NAMALWA (cell line): ENCODE results near the gene FAR2.
A peak's percentile ranks its signal among the peaks of the same experiment; 100 is the strongest.
"Not testable (repeated sequence)": the region's sequence is repeated elsewhere in the genome, so short reads cannot be mapped to it uniquely, and the experiment has no call there.

ENCODE experiments used
- DNase-seq: peaks from one replicate; pipeline ENCODE4 v3.0.0-alpha.2; 2015; ENCODE audit warnings: low spot score

The FAR2 gene

DNA sequence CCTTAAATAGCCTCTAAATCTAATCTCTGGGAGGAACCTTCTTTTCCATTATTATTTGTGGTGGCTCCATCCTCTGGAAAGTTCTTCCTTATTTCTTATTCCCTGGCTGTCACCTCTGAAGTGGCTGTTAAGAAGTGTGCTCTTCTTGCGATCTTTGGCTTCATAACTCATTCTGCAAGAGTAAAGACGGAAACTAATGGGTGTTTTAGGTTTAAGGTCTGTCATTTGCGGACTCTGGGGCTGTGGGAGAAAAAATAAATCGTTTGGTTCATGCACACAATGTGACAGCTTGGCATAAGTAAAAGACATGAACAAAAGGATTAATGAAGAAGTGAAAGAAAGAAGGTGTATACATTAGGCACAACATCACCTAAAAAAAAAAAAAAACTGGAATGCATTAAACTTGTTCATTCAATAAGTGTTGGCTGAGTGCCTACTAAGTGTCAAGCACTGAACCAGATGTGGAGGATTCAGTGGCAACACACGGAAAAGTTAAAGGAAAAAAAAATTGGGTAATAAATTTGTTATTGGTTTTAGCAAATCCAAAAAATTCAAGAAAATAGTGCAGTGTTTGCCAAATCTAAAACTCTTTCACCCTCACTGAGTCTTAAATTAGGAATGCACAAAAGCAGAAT, 132.4 kb downstream of the FAR2 start:
- no peak for DNase-seq

DNA sequence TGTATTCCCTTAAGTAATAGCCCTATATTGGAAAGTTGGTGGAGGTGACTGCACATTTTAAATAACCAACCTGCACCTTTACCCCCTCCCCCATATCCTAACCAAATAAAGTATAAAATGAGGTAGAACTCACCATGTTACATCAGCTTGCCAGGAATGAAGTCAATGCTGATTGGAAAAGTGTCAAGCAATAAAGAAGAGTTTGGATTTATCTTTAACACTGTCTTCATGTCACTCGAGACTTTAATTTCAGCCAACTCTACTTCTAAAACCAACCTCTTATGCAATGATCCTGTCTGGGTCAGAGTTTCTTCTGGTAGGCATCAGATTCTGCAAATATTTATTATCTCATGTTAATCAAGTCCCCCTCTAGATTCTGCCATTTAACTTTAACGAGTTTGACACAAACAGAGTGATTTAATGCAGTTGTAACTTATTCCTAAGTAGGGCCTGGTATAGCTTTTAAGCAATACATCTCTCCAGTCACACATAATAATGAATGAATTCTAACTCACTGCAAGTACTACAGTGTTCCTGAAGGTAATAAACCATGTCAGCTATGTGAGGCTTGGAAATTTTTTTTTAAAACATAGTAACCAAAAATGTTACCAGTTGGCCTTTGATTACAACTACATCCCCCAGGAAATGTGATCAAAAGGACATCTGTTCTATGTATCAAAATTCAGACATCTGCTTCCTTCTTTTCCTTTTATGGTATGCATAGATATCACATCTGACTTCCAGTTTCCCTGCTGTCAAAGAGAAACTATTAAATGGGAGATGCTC, 133.1 kb downstream of the FAR2 start:
- DNase-seq, result no peak

DNA sequence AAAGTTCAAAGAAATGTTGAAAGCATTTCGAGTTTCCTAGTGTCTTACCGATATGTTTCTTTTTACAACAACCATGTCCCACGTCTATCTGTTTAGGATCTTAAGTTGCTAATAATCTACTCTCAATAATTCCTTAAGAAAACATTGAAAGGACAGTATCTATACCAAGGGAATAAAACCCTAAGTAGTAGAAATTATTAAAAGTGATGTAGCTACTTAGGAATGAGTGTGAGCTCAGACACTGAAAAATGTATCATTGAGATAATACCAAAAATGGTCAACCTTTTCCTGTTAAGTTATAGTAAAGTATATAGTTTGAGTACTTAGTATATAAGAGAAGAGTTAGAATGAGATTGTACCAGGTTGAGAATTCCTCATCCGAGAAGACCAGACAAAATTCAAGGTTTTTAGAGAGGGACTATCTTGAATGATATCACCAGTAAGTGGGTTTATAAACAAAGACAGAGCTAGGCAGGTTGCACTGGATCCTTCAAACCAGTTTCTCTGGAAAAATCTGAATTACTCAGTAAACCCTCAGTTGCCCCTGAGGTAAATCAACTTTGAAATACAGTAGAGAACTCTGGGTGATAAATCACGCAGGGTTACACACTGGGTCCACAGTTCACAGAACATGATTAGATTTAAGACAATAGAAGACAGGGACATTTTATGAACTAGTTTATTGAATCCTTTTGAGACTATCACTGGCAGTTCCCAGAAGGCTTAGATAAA, 135.1 kb downstream of the FAR2 start:
- DNase-seq, result no peak

DNA sequence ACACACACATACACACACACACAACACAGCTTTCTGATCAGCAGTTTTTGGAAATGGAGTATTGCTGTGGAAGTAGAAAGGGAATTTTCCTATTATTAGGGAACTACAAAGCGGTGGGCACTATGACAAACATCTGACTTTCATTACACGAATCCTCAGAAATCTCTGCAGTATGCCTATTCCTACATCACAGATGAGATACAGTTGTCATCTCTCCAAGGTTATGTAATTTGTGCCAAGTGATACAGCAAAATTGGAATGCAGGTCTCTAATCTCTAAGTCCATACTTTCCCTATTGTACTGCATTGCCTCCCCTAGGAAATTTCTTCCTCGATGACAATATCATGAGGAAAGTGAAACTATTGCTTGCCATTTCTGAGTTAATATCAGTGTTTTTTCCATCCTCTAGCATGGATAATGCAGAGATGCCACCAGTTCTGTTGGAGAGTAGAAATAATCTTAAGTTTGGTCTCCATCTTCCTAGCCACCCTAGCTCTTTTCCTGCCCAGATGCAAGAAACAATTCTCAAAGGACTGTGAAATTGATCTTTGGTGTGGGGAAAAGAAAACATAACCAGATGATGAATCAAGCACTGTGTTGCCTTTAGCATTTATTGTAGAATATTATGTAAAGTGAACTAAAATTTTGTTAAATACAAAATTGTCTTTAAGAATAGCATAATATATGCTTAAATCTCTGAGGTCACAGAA, 137.2 kb downstream of the FAR2 start:
- no peak for DNase-seq

DNA sequence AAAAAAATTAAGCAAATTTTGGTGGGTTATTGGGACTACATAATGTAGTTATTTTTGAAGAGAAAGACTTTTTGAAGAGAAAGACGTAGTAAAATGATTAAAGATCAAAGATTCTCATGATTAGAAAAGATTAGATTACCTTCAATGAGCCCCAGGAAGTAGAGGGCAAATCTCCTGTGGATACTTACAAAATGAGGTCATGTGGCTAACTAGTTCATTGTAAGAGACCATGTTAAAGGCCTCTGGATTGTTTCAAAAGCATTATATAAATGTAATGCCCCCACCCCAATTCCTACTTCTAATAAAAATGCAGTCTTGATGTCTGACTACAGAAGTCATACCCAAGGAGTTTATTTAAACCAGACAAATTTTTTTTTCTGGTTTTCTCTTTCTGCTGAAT, 138.5 kb downstream of the FAR2 start:
- no peak for DNase-seq

DNA sequence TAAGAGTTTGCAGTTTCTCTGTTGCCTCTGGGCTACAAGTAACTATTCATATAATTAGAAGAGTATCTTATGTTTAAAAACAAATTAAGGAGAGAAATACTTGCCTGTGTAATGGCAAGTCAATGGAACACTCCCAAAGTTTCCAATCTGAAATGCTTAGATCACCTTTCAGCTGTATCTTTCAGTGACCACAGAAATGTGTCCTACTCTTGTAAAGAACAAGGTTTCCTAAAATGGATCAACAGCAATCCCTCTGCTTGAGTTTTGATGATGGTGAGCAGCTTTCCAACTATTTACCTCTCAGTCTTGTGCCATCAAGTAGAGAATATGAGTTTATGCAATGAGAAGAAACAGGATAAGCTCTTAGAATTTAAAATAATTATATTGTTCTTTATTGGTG, 139.0 kb downstream of the FAR2 start:
- no peak for DNase-seq

DNA sequence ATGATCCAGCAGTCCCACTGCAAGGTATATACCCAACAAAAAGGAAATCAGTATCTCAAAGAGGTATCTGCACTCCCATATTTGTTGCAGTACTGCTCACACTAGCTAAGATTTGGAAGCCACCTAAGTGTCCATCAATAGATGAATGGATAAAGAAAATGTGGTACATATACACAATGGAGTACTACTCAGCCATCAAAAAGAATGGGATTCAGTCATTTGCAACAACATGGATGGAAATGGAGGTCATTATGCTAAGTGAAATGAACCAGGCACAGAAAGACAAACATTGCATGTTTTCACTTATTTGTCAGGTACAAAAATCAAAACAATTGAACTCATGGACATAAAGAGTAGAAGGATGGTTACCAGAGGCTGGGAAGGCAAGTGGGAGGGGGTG, 141.4 kb downstream of the FAR2 start:
- DNase-seq, result not testable (repeated sequence)

DNA sequence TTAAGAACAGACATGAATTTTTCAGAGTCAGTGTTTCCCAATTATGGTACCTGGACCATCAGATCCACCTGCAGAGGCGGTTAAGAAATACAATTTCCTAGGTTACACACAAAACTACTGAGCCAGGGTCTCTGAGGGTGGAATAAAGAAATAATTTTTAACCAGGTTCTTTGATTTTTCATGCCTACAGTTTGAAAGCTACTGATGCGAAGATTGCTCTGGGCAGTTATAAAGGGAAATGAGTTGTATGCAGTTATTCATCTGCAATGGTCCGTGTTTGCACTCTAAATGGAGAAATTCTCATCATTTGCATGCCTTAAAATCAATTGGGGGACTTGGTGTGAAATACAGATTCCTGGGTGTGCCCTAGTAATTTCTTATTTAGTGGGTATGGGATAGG, 142.1 kb downstream of the FAR2 start:
- DNase-seq, result no peak

DNA sequence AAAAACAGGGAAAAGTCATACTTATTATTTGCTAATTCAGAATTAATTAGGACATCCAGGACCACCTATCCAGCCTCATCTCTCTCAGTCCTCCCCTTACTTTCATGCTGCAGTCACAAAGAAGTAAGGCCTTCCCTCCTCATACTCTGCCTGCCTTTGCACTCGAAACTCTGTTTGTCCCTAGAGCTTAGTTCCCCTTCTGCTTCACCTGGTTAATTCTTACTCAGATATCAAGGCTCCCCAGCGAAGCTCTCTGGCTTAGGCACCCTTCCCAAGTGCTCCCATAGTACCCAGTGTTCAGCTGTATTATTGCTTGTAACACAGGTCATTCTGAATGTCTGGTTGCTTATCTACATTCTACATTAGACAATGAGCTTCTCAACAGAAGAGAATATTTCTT, 150.6 kb downstream of the FAR2 start:
- DNase-seq, result no peak

DNA sequence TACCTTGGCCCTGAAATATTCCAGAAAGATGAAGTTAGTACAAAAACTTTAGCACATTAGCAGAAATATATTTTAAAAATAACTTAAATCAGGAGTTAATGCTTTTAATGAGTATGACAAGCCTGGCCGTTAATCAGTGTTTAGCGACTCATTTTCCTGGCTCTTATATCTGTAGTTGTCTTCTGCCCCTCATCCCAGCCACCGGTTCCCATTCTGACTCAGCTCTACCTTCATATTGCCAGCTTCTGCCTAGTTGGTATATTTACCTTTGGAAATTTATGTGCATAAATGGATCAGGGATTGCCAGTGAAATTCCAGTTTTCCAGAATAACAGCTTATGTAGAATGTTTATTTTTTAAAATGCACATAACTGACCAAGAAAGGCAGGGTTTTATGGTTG, 152.0 kb downstream of the FAR2 start:
- no peak for DNase-seq

DNA sequence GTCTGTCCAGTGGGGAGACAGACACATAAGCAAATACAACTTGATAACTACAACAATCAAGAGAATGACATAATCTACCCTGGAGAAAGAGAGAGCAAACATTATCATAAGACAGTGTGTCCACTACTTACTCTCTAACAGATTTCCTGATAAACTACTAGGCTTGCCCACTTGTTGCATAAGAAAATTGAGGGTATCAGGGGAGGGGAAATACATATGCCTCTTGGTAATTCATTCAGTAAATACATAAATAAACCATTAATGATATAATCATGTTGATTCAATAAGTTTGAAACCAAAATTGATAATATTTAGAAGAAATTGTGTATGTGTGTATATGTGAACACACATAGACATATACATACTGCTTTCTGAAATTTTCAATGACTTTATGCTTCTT, 155.3 kb downstream of the FAR2 start:
- DNase-seq, result no peak

DNA sequence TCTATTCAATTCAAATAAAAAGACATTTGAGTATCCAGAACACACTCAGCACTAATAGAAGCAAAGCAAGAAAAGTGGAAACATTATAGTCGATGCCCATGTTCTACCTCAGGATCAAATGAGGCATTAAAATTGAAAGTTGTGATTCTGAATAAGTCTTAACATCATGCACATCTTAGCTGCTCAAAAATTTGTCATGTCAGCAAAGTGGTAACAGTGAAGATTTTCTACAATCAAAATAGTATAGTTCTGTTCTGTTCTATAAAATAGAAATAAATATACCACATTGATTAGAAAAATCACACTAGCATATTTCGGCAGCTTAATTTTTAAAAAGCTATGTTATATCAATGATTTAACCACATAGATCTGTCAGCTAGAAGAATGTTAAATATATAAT, 157.2 kb downstream of the FAR2 start:
- no peak for DNase-seq

DNA sequence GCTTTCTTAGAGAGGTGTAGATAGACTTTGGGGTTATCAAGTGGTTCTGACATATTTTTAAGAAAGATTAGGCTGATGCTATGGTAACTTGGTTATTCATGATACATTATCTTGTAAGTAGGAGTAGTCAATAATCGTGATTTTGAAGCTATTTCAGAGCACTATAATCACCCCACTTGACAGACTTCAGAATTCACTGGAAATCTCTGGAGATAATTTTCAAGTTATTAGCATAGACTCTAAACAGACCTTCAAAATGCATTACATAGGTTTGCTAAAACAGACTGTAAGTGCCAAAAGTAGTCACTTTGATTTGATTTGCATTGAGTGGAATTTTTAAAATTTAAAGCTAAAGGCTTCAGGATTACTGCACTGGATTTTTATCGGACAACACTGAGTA, 157.6 kb downstream of the FAR2 start:
- DNase-seq, result no peak

DNA sequence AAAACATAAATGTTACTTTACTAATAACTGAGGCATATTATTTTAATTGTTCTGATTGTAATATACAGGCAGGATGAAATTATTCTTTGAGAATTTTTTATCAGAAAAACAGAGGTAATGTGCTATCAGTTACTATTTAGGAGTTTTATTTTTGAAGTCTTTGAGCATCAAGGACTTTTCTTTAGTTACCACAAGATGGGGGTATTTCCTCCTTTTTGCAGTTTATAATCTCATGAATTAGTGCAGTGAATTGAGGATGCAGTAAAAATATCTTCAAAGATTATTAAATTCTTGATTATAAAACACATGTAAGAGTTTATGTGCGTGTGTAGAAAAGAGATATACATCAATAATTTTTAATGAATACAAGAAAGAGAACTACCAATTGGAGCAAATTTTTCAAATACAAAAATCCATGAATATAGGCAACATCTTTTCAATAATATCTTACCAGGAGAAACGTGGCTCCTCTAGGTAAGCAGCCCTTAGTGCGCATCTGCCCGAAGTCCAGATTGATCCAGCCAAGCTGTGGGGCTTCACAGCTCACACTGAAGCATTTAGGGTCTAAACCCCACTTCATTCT, 160.3 kb downstream of the FAR2 start:
- peak; percentile 48 for DNase-seq

DNA sequence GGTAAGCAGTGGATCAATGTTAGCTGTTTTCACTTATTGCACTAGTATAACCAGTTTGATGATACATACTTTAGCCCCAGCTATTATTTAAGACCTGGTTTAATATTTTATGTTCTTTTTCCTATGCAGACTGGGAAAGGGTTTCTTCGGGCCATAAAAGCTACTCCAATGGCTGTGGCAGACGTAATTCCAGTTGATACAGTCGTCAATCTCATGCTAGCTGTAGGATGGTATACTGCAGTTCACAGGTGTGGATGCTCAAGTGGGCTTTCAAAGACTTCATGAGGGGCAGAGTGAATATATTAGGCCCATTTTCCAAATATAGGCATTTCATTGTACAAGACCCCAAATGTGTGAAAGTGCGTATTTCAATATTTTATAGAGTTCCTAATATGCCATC, 161.8 kb downstream of the FAR2 start:
- DNase-seq, result no peak

DNA sequence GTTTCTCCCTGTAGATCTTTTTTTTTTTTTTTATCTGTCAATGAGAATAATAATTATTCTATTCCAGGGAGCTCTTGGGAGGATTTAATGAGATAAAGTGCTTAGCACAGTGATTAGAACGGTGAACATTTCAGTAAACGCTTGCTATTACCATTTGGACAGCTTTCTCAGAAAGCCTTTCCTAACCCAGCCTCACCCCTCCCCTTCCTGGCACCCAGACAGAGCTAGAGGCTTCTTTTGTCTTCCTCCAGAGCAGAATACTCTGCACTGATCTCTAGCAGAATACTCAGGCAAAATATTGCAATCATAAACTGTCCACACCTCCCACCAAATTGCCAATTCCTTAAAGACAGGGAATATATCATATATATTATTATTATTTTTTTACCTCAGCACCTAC, 165.3 kb downstream of the FAR2 start:
- no peak for DNase-seq

DNA sequence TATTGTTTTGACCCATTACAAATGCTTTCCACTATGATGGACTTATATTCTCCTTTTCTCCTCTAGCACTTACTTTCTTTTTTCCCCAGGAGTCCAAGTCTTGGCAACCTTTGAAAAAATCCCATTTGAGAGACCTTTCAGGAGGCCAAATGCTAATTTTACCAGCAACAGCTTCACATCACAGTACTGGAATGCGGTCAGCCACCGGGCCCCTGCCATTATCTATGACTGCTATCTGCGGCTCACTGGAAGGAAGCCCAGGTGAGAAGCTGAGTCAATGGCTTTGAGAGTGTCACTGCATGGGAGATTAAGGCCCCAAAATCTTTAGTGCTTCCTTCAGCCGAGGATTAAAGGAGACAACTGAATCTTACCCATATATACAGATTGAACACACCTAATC, 167.7 kb downstream of the FAR2 start:
- DNase-seq, result no peak

DNA sequence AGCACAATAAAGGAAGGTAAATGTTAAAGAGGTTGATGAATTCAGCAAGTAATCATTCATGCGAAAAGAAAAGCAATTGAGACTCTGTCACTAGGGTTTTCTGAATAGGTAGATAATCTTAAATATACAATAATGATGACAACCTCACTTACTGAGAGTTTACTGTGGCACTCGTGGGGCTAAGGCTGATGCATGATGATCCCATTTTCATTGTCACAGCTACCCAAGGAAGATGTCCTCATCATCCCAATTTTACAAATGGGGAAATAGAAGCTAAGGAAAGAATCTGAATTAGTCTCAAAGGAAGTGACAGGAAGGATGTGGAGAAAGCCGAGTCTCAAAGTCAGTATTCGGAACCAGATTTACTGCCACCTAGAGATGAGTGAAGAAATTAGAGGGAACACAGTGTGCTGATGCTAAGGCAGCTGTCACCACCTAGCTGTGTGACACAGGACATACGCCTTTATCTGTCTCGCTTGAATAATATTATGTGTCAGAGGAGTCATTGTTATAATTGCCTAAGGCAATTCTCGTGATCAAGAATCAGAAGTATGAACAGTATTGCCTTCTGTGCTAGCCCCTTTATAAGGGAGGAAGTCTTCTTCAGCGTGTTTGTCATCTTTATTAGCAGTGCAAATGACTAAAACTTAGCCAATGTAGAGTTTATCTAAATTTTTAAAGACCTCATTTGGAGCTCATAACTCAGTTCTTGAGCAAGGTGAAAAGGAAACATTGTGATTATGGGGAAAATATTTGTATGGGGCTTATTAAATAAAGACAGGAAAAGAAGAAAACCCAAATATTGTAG, 168.7 kb downstream of the FAR2 start:
- DNase-seq, result peak; percentile 85

DNA sequence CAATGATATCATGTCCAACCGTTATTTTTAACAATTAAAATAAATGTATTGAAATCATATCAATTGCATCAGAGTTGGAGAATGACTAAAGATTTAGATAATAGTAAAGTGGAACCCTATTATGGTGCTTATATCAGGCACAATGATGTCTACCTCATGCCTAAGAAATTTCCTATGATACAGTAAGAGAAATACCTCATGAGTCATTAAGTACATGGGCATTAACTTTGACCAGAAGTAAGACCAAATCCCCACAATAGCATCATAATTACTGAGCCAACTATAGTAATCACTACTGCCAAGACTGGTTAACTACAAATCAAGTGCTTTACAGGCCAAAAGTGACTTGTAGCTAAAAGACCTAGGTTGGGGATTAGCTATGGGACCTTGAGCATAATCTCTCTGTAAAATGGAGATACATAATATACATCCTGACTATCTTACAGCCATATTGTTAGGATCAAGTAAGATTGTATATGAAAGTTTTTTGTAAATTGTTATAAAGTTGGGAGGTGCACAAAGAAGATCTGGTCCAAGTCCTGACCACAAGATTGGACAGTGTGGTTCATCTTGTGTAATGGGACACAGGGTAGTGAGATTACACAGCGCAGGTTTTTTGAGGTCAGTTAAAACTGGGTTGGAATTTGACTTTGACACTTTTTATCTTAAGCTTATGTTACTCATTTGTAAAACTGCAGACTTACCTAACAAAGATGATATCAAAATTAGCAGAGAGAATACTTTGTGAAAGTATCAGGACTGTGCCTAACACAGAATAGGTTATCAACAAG, 171.4 kb downstream of the FAR2 start:
- no peak for DNase-seq

DNA sequence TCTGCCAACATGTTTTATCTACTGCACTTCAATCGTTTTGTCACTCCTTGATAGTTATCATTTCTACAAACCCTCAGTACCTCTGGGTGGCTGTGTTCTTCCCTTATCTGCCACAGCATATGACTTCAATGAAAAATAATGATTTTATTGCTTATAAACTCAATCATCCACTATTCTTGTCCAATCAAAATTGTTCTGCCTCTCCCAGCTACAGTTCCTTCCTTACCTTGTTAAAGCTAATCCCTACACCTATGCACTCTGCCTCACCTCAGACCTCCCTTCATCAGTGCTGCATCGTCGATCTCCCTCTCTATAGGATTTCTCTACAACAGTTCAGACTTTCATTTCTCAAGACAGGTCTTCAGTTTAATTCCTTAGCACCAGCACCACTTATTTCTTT, 173.1 kb downstream of the FAR2 start:
- no peak for DNase-seq

DNA sequence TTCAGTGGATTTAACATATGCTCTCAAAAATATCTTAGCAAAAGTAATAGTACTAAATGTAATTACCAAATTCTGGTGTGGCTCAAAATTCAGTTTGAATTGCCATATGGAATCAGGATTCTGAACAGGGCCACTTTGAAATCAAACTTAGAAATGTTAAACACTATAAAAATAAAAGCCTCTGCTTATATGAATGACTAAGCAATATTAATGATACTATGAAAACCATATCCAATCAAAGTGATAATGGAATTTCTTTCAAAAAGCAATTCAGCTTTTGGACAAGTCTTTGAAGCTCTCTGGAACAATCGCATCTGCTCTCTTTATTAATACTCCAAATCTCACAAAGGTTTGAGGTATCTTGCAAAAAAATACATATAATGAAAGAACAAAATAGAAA, 180.3 kb downstream of the FAR2 start:
- no peak for DNase-seq
